ENCODE results near the gene RUNDC3A.

The RUNDC3A gene

GRCh38 chr17:44318077-44318892 is 9.9 kb downstream of the RUNDC3A start:
- no peak for DNase-seq (ENCODE audit: low read depth)
- H3K4me3 ChIP-seq (ENCODE audit: low read depth, low read length), result no peak overlapping the region
- no peak for TF ChIP-seq CTCF (conservative IDR thresholded peaks at IDR 0.05; ENCODE audit: low read depth, low read length)

- no peak overlapping the region for H3K4me3 ChIP-seq (ENCODE audit: low read depth, low read length)
- DNase-seq (ENCODE audit: low read depth), result no peak
- no peak for TF ChIP-seq CTCF (conservative IDR thresholded peaks at IDR 0.05; ENCODE audit: low read depth, low read length)
Measured at GRCh38 chr17:44320066-44320465, 11.7 kb downstream of the RUNDC3A start.

GRCh38 chr17:44321246-44322120 is 13.1 kb downstream of the RUNDC3A start:
- DNase-seq (ENCODE audit: low read depth), result no peak

GRCh38 chr17:44322236-44322895 is 14.0 kb downstream of the RUNDC3A start:
- no peak for TF ChIP-seq CTCF (conservative IDR thresholded peaks at IDR 0.05; ENCODE audit: low read depth, low read length)
- no peak overlapping the region for H3K4me3 ChIP-seq (ENCODE audit: low read depth, low read length)
- no peak for DNase-seq (ENCODE audit: low read depth)

More at GRCh38 chr17:44321246-44322120, 13.1 kb downstream of the RUNDC3A start:
- TF ChIP-seq CTCF (conservative IDR thresholded peaks at IDR 0.05; ENCODE audit: low read depth, low read length), result no peak
- H3K4me3 ChIP-seq (ENCODE audit: low read depth, low read length), result no peak overlapping the region

GRCh38 chr17:44323359-44324091 is 15.1 kb downstream of the RUNDC3A start:
- H3K4me3 ChIP-seq (ENCODE audit: low read depth, low read length), result peak overlapping the region; percentile 87
- no peak for DNase-seq (ENCODE audit: low read depth)
- no peak for TF ChIP-seq CTCF (conservative IDR thresholded peaks at IDR 0.05; ENCODE audit: low read depth, low read length)

- DNase-seq (ENCODE audit: low read depth), result no peak
- H3K4me3 ChIP-seq (ENCODE audit: low read depth, low read length), result peak overlapping the region; percentile 87
- no peak for TF ChIP-seq CTCF (conservative IDR thresholded peaks at IDR 0.05; ENCODE audit: low read depth, low read length)
Measured at GRCh38 chr17:44324092-44324570, 15.7 kb downstream of the RUNDC3A start.

Measured in choroid plexus epithelial cell (primary cell).